ENCODE results near the gene SNRNP40. TPM values are rescaled to one million over a fixed set of nuclear protein-coding genes. Genes with fewer than 3 reads are reported as not detected.

SNRNP40 gene
- total RNA-seq, 1 experiment from 2014 or later = 183 TPM

GRCh38 chr1:31218705-31219104, 77.9 kb downstream of the SNRNP40 start:
- no peak for DNase-seq
- Histone ChIP-seq H3K4me3 (no peak overlapping the region), H3K27me3 (no peaks in the 10 kb centered on the region), H3K9me3 (no peaks in the 10 kb centered on the region), H3K36me3 (no peaks in the 10 kb centered on the region)

DNA sequence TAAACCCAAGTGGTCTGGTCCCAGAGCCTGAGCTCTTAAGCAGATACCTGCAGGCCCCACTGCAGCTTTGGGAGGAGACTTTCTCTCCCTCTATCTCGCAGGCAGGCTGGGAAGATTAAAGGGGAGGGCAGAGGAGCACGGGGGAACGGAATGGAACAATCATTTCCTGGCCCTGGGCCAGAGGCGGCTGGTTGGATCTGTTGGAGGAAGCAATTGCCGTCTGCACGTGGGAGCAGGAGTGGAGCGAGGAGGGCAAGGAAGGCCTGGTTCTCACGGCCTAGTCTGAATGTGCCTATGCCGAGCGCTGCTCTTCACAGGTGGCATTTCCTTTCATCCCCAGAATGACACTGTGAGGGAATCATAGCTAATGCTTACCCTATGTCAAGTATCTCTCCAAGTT, 80.6 kb downstream of the SNRNP40 start:
- H3K9me3 ChIP-seq = 0 out of 2 replicates have a peak, but pooled peaks cover 2% of the 10 kb centered on the region
- no peaks in the 10 kb centered on the region for H3K36me3 ChIP-seq
- no peak for DNase-seq
- H3K4me3 ChIP-seq = no peak overlapping the region
- H3K27me3 ChIP-seq = no peaks in the 10 kb centered on the region

DNA sequence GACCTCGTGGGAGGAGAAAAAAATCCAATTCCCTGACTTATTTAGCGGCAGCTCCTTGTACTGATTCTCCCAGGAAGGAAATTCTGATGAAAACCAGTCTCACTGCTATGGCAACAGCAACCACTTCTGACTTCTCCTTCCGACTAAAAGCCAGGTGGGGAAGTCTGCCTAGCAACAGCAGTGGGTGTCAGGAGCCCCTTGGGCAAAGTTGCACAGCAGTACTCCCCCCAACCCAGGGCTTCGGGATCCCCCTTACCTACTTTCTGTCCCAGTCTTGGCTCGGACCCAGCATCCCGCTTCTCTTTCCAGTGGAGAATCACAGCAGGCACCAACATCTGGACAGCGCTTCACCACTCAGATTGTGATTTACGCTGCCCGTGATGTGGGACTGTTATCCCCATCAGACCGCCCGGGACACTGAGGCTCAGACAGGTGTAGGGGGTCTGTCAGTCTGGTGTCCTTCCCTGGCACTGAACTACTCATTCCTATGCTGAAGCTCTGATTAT, 81.5 kb downstream of the SNRNP40 start:
- H3K9me3 ChIP-seq = 0 out of 2 replicates have a peak, but pooled peaks cover 4% of the 10 kb centered on the region
- H3K4me3 ChIP-seq = no peak overlapping the region
- no peak for DNase-seq
- no peaks in the 10 kb centered on the region for H3K36me3 ChIP-seq
- no peaks in the 10 kb centered on the region for H3K27me3 ChIP-seq

GRCh38 chr1:31214316-31215064, 82.1 kb downstream of the SNRNP40 start:
- DNase-seq = no peak
- Histone ChIP-seq H3K4me3 (no peak overlapping the region), H3K9me3 (0 out of 2 replicates have a peak, but pooled peaks cover 4% of the 10 kb centered on the region), H3K27me3 (no peaks in the 10 kb centered on the region), H3K36me3 (no peaks in the 10 kb centered on the region)

Other genes starting within 250 kb of the SNRNP40 start
- 31.6 and 58.5 TPM in 2 replicates for gene PUM1, start 231.1 kb downstream of the SNRNP40 start, total RNA-seq (2014; rRNA removed; shearing (Covaris generic); ENCODE audit: low replicate concordance)
- 0.43 and 1.0 TPM in 2 replicates for gene NKAIN1, start 56.9 kb downstream of the SNRNP40 start, total RNA-seq (2014; rRNA removed; shearing (Covaris generic); ENCODE audit: low replicate concordance)
- gene ZCCHC17, start 244 bp upstream of the SNRNP40 start, total RNA-seq (2014; rRNA removed; shearing (Covaris generic); ENCODE audit: low replicate concordance) = 70.5 and 80.4 TPM in 2 replicates
- gene FABP3, start 76.3 kb upstream of the SNRNP40 start, total RNA-seq (2014; rRNA removed; shearing (Covaris generic); ENCODE audit: low replicate concordance) = 18.5 and 72.0 TPM in 2 replicates
- gene SERINC2, start 116.4 kb upstream of the SNRNP40 start, total RNA-seq (2014; rRNA removed; shearing (Covaris generic); ENCODE audit: low replicate concordance) = 25.8 and 32.4 TPM in 2 replicates